NCI-H1436 (cell line): ENCODE data around the gene AP3S2.
A peak's percentile ranks its signal among the peaks of the same experiment; 100 is the strongest.
"Not testable (repeated sequence)": the region's sequence is repeated elsewhere in the genome, so short reads cannot be mapped to it uniquely, and the experiment has no call there.

Experiments used
- DNase-seq: peaks from one replicate; lab custom pipeline; 2025; lab: John Stamatoyannopoulos, UW

AP3S2 gene

DNA sequence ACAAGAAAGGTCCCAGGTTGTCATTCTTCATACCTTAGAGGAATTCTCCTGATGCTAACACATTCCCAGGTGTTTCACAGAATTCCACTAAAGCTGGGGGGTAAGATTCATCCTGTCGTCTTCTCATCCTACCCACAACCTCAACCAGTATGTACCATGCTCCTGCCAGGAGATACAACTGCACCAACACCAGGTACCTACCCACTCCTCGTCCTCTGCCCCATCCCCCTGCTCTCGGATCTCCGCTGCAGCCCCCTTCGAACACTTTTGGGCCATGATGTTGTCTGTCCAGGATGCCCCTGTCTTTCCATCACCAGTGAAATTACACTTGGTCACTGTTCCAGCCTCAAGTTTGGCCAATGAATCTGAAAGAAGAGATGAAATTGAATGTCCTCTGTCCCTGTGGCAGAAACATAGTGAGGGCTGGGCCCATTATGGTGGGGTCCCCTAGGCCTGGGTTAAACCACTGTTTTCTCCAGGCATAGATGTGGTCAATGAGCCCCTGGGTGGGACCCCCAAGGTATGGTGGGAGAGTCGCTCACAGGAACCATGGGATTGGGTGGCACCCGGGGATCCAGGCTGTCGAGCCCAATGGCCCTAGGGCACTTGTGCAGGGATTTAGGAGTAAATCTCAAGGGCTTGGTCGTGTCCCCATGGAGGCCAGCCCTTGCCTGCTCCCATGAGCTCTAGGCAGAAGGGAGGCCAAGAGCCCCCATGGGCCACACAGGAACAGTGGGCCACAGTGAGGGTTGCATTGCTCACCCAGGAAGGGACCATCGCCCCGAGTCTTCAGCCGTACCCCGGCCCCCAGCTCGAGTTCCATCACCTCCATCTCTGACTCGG is 9.4 kb upstream of the AP3S2 start:
- DNase-seq, result no peak

DNA sequence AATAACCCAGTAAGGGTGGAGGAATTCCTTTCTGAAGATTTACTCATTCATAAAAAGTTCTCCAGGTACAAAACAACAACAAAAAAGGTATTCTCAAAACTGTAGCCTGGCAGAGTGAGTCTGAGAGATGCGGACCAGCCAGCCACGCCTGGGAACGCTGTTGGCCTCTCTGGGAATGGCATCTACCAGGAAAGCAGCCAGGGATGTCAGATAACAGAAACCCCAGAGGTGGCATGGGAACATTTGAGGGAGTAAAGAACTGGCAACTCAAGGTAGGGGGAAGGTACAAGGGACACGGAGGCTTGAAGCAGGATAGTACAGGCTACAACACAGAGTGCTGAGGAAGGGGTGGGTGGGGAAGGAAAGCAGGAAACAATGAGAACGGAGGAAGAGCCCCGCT is 7.1 kb upstream of the AP3S2 start:
- no peak for DNase-seq

DNA sequence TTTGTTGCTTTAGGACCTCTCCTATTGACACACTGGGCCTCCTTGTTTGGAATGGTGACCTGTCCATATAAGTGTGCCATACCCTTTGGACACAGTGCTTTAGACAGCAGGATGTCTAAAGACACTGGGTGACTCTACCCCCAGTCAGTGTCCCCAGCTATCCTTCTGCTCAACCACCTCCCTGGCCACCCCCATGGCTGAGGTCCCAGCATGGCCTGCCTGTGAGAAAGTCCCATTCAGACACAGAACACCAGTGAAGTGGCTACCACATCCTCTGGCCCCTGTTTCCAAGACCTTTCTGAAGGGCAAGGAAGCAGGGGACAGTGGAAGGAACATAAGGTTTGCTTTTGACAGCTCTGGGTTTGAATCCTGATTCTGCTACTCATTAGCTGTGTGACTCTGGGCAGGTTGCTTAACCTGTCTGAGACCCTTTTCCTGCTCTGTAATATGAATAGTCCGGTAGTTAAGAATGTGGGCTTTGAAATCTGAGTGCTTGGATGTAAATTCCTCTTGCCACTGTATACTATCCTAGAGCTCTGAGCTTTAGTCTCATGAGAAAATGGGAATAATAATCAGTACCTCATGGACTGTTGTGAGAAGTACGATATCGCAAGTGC is 6.3 kb upstream of the AP3S2 start:
- DNase-seq, result no peak

DNA sequence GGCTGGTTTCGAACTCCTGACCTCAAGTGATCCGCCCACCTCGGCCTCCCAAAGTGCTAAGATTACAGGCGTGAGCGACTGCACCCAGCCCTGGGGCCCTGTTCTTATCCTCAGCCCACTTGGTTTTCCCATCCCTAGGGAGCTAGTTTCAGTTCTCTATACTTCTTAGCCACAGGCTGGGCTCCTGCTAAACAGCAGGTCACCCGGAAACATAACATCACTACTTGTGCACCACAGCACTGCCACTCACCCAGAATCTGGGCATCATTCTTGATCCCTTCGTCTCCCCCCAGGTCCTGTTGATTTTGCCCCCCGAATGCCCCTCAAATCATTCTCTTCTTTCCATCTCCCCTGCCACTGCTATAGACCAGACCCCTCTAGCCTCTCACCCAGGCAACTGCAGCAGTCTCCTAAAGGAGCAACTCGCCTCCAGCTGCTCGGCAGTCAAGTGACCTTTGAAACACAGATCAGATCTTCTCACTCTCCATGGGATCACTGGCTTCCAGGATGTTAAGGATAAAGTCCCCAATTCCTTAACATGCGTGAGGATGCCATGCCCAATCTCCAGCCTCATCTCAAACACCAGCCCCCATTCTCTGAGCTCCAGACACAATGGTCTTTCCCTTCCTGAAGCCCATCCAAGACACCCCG is 5.6 kb upstream of the AP3S2 start:
- DNase-seq, result no peak

DNA sequence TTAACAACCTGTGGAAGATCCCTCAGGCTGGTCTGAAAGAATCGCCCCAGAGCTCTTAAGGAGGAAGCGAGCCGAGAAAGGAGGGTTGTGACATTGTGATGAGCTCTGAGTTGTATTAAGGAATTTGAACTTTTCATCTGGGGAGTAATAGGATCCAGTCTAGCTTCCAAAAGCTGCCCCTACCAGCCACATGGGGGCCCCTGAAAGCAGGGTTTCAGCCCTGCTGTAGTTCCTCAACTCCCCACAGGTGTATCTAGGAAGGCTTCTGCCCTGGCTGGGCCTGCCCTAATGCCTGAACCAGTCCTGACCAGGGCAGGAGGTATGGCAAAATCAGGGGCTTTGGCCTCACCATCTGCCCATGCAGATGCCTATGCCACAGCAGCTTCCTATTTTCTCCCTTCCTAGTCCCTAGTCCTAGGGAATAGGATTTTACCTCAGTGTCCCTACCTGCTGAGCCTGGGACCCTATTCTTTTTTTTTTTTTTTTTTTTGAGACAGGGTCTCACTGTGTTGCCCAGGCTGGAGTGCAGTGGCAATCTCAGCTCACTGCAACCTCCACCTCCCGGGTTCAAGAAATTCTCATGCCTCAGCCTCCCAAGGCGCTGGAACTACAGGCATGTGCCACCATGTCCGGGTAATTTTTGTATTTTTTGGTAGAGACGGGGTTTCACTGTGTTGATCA is 5.0 kb upstream of the AP3S2 start:
- peak; percentile 24 for DNase-seq

DNA sequence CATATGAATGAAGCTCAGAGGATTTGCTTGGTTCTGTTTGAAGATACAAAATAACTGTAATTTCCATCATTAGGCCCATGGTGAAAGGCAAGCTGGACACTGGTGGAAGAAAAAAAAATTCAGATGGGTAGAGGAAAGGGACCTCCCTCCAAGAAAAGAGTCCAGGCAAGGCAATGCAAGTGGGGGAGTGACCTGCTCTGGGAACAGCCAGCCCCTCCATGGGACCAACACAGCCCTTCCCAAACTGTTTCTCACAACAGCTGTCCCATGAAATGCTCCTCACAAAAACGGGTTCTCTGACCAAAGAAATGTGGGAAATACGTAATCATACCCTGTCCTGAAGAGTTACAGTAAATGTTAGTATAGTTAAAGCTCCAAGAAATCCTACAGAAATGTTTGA is 4.4 kb upstream of the AP3S2 start:
- no peak for DNase-seq

DNA sequence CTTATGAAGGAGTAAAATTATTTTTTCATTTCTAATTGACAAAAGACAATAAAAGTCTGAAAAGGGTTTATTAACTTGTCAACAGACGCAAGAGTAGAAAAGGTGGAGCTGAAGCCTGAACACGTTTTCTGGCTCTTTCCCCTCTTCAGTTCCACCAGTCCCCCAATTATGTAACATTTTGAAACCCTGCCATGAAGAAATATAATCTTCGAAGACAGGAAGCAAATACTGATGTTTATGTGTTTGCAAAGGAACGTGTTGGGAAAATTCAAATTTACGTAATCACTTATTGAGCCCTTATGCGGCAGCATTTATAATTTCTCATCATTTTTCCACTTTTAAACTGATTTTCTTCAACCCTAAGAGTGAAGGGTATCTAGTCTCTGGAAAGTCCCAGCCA is 767 bp downstream of the AP3S2 start:
- no peak for DNase-seq

DNA sequence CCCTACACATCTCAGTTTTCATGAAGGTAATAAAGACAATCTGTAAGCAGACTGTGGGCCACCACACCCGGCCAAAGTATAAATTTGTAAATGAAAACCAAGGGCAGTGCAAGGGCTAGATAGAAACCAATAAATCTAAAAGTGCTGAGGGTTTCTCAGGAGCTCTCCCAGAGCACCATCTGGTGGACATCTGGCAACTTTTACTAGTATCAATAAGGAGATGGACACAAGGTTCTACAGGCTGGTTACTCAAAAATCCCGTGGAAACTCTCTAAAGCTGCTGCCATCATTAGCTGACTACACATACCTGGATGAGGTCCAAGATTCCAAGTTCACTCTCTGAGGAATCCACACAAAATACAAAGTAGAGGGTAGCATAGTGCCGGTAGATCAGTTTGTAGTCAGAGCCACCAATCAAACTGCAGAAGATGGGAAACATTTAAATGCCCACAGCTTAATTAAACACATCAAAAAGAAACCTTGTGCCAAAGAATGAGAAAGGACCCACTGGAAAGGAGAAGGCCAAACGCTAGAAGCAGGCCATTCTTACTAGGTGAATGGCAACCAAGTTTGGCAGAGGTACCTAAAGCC is 5.5 kb downstream of the AP3S2 start:
- no peak for DNase-seq

DNA sequence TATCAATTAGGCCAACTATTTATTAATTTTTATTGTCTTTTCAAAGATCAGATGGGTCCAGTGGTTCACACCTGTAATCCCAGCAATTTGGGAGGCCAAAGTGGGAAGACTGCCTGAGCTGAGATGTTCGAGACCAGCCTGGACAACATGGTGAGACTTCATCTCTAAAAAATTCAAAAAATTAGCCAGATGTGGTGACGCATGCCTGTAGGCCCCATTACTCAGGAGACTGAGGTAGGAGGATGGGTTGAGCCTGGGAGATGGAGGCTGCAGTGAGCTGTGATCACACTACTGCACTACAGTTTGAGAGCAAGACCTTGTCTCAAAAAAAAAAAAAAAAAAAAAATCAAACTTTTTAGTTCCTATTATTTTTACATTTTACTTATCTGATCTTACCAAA is 8.2 kb downstream of the AP3S2 start:
- no peak for DNase-seq

DNA sequence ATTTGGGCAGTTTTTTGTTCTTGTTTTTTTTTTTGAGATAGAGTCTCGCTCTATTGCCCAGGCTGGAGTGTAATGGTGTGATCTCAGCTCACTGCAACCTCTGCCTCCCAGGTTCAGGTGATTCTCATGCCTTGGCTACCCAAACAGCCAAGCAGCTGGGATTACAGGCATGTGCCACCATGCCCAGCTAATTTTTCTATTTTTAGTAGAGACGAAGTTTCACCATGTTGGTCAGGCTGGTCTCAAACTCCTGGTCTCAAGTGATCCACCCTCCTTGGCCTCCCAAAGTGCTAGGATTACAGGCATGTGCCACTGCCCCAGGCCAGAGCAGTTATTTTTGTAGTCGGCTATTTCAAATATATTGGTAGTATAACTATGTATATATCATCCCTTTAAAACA is 8.6 kb downstream of the AP3S2 start:
- DNase-seq, result not testable (repeated sequence)

DNA sequence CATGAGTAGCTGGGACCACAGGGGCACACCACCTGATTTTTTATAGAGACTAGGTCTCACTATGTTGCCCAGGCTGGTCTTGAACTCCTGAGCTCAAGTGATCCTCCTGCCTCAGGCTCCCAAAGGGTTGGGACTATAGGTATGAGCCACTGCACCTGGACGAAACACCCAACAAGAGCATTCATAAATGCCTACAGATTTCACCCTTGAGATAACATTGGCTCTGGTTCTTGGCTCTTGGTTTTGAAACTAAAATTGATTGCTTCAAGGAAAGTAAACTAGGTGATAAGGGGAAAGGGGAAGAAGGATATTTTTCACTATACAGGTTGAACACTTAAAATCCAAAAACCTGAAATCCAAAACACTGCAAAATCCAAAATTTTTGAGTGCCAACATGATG is 10.3 kb downstream of the AP3S2 start:
- no peak for DNase-seq

DNA sequence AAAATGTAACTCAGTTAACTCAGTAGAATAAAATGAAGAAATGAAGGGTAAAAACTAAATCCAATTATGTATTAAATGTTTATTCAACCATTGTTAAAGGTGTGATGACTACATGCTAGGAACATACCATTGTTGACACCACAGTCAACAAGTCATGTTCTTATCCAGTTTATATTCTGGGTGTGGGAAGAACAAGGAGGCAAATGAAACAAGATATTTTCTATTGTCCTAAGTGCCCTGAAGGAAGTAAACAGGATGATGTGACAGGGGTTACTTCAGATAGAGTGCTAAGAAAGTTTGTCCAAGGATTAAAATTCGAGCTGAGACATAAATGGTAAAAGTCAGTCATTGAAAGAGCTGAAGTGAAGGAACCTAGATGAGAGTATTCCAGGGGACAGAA is 13.1 kb downstream of the AP3S2 start:
- no peak for DNase-seq

DNA sequence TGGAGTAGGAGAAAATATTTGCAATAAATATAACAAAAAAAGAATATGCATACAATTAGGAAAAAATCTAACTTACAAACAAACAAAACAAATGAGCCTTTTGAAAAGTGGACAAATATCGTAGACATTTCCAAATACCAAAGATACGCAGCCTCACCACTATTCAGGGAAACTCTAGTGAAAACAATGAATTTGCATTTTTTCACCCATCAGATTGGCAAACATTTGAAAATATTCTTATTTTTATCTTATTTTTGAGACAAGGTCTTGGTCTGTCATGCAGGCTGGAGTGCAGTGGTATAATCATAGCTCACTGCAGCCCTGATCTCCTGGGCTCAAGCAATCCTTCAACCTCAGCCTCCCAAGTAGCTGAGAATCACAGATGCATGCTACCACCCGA is 15.5 kb downstream of the AP3S2 start:
- no peak for DNase-seq

DNA sequence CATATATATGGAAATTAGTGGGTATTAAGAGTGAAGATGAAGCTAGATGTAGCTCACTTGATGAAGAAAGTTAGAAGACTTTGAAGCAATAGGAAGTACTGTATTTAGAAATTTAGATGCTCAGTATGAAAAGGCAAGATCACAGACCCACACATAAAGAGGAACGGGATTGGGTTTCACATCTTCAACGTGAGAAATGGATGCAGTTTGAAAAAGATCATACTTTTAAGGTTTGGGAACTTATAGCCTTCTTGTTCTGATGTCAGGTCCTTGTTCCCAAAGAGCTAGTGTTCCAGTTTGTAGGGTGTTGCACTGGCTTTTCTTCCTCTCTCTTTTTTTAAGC is 16.7 kb downstream of the AP3S2 start:
- DNase-seq, result no peak

DNA sequence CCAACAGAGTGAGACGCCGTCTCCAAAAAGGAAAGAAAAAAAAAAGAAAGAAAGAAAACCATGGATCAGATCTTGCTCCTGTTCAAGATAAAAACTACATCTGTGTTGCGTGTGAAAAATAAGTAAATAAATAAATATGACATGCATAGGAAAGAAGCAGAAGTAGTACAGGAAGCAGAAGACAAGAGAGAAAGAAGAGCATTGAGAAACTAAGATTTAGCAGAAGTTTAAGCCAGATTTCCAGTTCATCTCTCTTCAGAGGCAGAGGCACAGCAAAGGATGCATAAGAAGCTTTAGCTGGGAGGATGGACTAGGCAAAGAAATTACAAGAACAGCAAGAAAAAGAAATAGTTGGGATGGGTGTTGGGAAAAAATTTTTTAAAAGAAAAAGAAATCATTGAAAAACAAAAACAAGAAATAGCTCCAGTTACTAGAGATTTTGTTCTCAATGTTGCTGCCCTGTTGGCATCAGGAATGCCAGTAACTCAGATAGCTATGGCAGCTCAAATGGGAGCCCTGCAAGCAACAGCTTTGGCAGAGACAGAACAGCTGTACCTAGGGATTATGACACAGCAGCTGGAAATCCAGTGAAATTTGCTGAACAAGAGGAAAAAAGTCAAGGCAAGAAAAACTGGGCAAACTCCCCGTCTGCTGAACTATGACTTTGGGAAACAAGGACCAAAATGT is 17.3 kb downstream of the AP3S2 start:
- no peak for DNase-seq

DNA sequence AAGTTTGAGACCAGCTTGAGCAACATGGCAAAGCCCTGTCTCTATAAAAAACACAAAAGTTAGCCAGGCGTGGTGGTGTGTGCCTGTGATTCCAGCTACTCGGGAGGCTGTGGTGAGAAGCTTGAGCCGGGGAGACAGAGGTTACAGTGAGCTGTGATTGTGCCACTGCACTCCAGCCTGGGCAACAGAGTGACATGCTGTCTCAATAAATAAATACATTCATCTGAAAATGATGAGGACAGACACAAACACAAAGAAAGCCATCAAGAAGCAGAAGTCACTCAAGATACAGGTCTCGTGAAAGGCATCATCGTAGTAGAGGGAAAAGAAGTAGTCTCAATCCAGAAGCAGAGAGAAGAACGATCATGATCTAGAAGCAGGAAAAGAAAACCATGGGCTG is 18.1 kb downstream of the AP3S2 start:
- DNase-seq, result no peak

DNA sequence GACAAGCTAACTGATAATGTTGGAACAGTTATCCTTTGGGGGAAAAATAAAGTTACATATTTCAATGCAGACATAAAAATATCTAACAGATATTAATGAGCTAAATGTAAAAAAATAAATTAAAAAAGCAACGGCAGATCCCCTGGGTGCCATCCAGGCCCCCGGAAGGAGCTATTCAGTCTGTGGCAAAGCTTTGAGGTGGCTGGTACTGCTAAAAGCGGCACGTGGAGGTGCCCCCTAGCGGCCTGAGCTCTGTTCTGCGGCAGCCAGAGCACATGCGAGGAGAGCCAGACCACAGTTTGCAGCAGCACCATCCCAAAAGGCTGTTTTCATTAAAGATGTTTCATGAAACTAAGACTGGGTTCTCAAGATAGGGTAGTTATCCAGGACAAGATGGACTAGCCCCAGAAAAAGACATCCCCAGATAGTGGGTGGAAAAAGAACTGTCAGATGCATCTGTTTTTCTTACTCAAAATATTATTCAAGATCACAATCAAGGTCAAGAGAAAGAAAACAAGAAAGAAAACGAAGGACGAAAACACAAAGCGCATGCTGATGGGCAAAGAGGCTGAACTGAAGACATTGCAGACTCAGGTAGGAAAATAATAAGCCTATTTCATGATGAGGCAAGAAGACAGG is 18.7 kb downstream of the AP3S2 start:
- peak; percentile 67 for DNase-seq

DNA sequence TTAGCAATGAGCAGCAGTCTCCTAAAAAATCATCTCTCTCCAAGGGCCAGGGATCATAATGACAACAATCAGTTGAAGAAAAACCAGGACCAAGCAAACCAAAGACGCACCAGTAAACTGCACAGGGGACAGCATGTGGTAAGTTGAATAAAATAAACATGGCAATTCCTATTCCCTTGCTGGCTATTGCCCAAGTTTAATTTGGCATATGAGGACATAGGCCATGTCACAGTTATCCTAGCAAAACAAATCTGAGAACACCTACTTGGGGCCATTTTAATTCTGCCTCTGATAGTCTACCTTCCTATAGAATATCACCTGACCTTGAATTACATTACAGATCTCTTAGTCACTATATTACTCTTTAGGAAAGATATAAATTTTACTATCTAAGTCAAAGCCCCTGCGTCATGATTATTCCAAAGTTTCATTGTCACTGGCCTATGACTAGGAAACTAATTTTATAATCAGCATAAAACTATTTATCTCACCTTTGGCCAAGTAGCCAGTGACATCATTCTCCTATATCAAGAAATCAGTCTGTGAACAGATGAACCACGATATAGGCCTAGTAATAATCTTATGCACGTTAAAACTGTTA is 23.0 kb downstream of the AP3S2 start:
- DNase-seq, result no peak

DNA sequence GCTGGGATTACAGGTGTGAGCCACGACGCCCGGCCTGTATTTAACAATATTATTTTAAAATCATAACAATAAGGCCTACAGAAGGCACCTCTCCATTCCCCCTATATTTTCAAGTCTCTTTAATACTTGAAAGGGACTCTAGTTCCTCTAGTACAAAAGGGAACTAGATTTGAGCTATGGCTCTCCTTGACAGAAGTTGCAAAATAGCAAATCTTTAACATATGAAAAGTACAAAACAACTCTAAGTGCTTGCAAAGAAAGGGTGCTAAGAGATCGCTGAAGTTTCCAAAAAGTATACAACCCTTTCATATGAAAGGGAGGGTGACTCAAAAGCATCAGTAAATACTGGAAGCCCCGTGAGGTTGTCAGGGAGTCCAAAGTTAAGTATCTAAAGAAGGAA is 23.8 kb downstream of the AP3S2 start:
- DNase-seq, result no peak

DNA sequence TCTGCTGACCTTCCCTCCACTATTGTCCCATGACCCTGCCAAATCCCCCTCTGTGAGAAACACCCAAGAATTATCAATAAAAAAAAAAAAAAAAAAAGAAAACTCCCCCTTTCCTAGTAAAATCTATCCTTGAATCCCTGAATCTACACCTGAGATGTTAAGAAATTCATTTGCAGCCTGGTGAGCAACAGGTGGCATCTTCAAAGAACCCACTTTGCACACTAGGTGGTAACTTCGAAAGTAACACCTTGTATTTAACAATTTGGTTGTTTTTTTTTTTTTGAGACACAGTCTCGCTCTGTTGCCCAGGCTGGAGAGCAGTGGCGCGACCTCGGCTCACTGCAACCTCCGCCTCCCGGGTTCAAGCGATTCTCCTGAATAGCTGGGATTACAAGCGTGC is 24.3 kb downstream of the AP3S2 start:
- not testable (repeated sequence) for DNase-seq
